Loucy (cell line): ENCODE data around the gene ABHD2.

Source experiments
- CTCF ChIP-seq: fragments of 200-600 bp; sonication (generic); conservative IDR thresholded peaks from 2 replicates; pipeline ENCODE4 v1.5.1; 2014; ENCODE audit warnings: mild to moderate bottlenecking, antibody characterized with exemption, low read length
- EZH2phosphoT487 ChIP-seq: fragments of 200-600 bp; IDR thresholded peaks from 2 replicates; pipeline ENCODE4 v1.6.1; 2018; ENCODE audit warnings: antibody characterized with exemption, mild to moderate bottlenecking, moderate library complexity, borderline replicate concordance

GRCh38 chr15:89231832-89232231, 143.6 kb downstream of the ABHD2 start:
- TF ChIP-seq CTCF: no peak
- no peak for TF ChIP-seq EZH2phosphoT487
